ELR (cell line): ENCODE measurements around the gene AREL1.

Experiments
- DNase-seq: peaks from one replicate; pipeline ENCODE4 v3.0.0-alpha.2; 2015; ENCODE audit warnings: low read depth

AREL1 gene

GRCh38 chr14:74660863-74661262 lies 52.0 kb downstream of the AREL1 start:
- DNase-seq: no peak

- peak; percentile 34 for DNase-seq
Observed at GRCh38 chr14:74660167-74660566, 52.7 kb downstream of the AREL1 start.

GRCh38 chr14:74658535-74659131 lies 54.2 kb downstream of the AREL1 start:
- DNase-seq: peak; percentile 81

- DNase-seq: no peak
Observed at GRCh38 chr14:74656964-74657363, 55.9 kb downstream of the AREL1 start.

GRCh38 chr14:74655599-74656395 lies 57.1 kb downstream of the AREL1 start:
- DNase-seq: peak; percentile 57

- no peak for DNase-seq
Observed at GRCh38 chr14:74654931-74655330, 57.9 kb downstream of the AREL1 start.

- DNase-seq: no peak
Observed at GRCh38 chr14:74653386-74654138, 59.3 kb downstream of the AREL1 start.

- DNase-seq: no peak
Observed at GRCh38 chr14:74652541-74652940, 60.3 kb downstream of the AREL1 start.

GRCh38 chr14:74650927-74651686 lies 61.8 kb downstream of the AREL1 start:
- DNase-seq: no peak

GRCh38 chr14:74649673-74650072 lies 63.2 kb downstream of the AREL1 start:
- peak; percentile 78 for DNase-seq

GRCh38 chr14:74649167-74649566 lies 63.7 kb downstream of the AREL1 start:
- no peak for DNase-seq

- no peak for DNase-seq
Observed at GRCh38 chr14:74648601-74649000, 64.3 kb downstream of the AREL1 start.

GRCh38 chr14:74647678-74648461 lies 65.0 kb downstream of the AREL1 start:
- DNase-seq: no peak

GRCh38 chr14:74647061-74647677 lies 65.7 kb downstream of the AREL1 start:
- no peak for DNase-seq

- DNase-seq: no peak
Observed at GRCh38 chr14:74645756-74646470, 67.0 kb downstream of the AREL1 start.

GRCh38 chr14:74645244-74645643 lies 67.6 kb downstream of the AREL1 start:
- DNase-seq: no peak

GRCh38 chr14:74641601-74642391 lies 71.1 kb downstream of the AREL1 start:
- DNase-seq: no peak

GRCh38 chr14:74638966-74639365 lies 73.9 kb downstream of the AREL1 start:
- no peak for DNase-seq

GRCh38 chr14:74638066-74638465 lies 74.8 kb downstream of the AREL1 start:
- DNase-seq: no peak

GRCh38 chr14:74637178-74637550 lies 75.7 kb downstream of the AREL1 start:
- no peak for DNase-seq
